Measurements from ENCODE around the gene RRP8.

DNA sequence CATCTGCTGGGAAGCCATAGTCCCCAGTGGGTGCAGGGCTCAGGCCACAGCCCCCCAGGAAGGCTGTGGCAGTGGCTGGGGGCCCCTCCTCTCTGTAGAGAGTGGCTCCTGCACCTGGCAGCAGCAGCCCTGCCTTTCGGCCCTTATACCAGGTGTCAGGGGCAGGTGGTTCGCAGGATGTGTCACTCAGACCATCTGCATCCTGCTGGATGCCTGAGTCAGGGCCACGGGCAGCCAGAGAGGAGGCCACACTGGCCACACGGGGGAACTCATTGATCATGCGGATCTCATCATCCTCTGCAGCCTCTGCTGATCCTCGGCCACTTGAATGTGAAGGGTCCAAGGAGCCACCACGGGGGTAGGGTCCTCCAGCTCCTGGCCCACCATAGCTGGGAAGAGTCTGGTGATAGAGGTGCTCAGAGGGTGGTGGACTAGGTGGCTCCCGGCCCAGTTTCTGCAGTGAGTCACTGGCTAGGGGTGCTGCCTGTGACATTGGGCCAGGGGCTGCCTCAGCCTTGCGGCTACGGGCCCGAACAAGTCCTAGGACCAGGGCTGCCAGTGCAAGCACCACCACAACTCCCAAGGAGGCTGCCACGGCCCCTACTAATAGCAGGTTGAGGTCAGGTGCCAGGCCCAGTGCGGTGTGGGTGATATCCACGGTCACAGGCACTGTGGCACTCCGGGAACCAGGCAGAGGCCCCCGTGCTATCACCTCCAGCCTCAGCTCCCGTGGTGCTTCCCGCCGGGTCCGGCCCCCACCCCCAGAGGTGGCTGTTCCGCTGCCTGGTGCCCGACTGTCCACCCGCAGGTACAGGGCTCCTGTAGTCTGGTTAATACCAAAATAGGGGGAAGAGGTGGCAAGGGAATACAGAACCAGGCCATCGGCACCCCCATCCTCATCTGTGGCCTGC lies 19.1 kb upstream of the RRP8 start:
- no peak for TF ChIP-seq CTCF (IDR thresholded peaks at IDR 0.05)
- no peak for TF ChIP-seq POLR2A (IDR thresholded peaks at IDR 0.05)
